SU-DHL-6 (cell line): ENCODE measurements around the gene ATP5F1D.

Source experiments
- H2AFZ ChIP-seq: fragments of 200-600 bp; sonication (generic); 2 replicates; pipeline ENCODE4 v1.6.1; 2014; ENCODE audit warnings: low read depth, mild to moderate bottlenecking, moderate library complexity, mixed read lengths, antibody characterized with exemption, low read length; ENCODE audit not compliant: severe bottlenecking
- H3F3A ChIP-seq: fragments of 200-600 bp; shearing (Covaris generic); 2 replicates; pipeline ENCODE4 v1.6.0; 2016; ENCODE audit warnings: antibody characterized with exemption, mild to moderate bottlenecking; ENCODE audit not compliant: insufficient read depth
- H3K27ac ChIP-seq: fragments of 200-600 bp; sonication (generic); 2 replicates; pipeline ENCODE4 v1.5.1; 2016; ENCODE audit warnings: low read depth, mild to moderate bottlenecking, low read length, moderate library complexity, mixed read lengths
- H3K27me3 ChIP-seq: fragments of 200-600 bp; sonication (generic), shearing (Covaris generic); 2 replicates; pipeline ENCODE4 v1.6.0; 2014; ENCODE audit warnings: mild to moderate bottlenecking, low read length
- H3K36me3 ChIP-seq: fragments of 200-600 bp; sonication (generic); 2 replicates; pipeline ENCODE4 v1.6.1; 2014; ENCODE audit warnings: mild to moderate bottlenecking, low read length, mixed read lengths
- H3K4me2 ChIP-seq: fragments of 300-600, 200-600 bp; shearing (Covaris generic), sonication (generic); 2 replicates; pipeline ENCODE4 v1.6.0; 2014; ENCODE audit warnings: low read length, low read depth, mild to moderate bottlenecking; ENCODE audit not compliant: poor library complexity, severe bottlenecking
- H3K4me3 ChIP-seq: fragments of 200-600 bp; sonication (generic); 2 replicates; pipeline ENCODE4 v1.5.1; 2014; ENCODE audit warnings: antibody characterized with exemption, low read length, mild to moderate bottlenecking, mixed read lengths; ENCODE audit not compliant: insufficient read depth, poor library complexity, severe bottlenecking
- H3K79me2 ChIP-seq: fragments of 200-600 bp; sonication (generic); 2 replicates; pipeline ENCODE4 v1.6.1; 2014; ENCODE audit warnings: mild to moderate bottlenecking, low read length, moderate library complexity; ENCODE audit not compliant: insufficient read depth
- H3K9ac ChIP-seq: fragments of 200-600 bp; sonication (generic); 2 replicates; pipeline ENCODE4 v1.7.0; 2014; ENCODE audit warnings: mild to moderate bottlenecking, low read length
- H3K9me2 ChIP-seq: fragments of 200-600 bp; sonication (generic); replicated peaks from 2 replicates; pipeline ENCODE4 v1.6.1; 2014; ENCODE audit warnings: low read length; ENCODE audit not compliant: insufficient read depth
- H3K9me3 ChIP-seq: fragments of 200-600 bp; sonication (generic); 2 replicates; pipeline ENCODE4 v1.6.1; 2014; ENCODE audit warnings: low read length, mixed read lengths; ENCODE audit not compliant: insufficient read depth
- H4K20me1 ChIP-seq: fragments of 200-600 bp; sonication (generic); 2 replicates; pipeline ENCODE4 v1.6.1; 2014; ENCODE audit warnings: low read depth, mild to moderate bottlenecking, antibody characterized with exemption, low read length, moderate library complexity, mixed read lengths
- CTCF ChIP-seq: fragments of 200-600 bp; sonication (generic); IDR thresholded peaks from one replicate; pipeline ENCODE4 v1.5.1; 2017; ENCODE audit warnings: antibody characterized with exemption, mild to moderate bottlenecking, low read length, moderate library complexity; ENCODE audit not compliant: insufficient read depth, poor library complexity, severe bottlenecking
- EZH2phosphoT487 ChIP-seq: fragments of 200-600 bp; sonication (generic), shearing (Covaris generic); conservative IDR thresholded peaks from 2 replicates; pipeline ENCODE4 v1.6.1; 2018; ENCODE audit warnings: mild to moderate bottlenecking, antibody characterized with exemption, low read length, moderate library complexity, mixed read lengths

Gene ATP5F1D

GRCh38 chr19:1266916-1267476 lies 25.4 kb downstream of the ATP5F1D start:
- Histone ChIP-seq H3K36me3 (no peaks in the 10 kb centered on the region; the same call in 1 of the 2 replicates), H3K79me2 (peaks cover 21% of the 10 kb centered on the region), H3K4me2 (peak overlapping the region; percentile 62), H3K4me3 (peak overlapping the region; percentile 41), H3K9me2 (no peaks in the 10 kb centered on the region), H4K20me1 (no peaks in the 10 kb centered on the region; the same call in 1 of the 2 replicates), H3K27me3 (no peaks in the 10 kb centered on the region), H3K9me3 (no peaks in the 10 kb centered on the region), H3K27ac (peak overlapping the region; percentile 86), H3F3A (peaks cover 60% of the 10 kb centered on the region), H2AFZ (no peak overlapping the region), H3K9ac (peak overlapping the region; percentile 46; the same call in 1 of the 2 replicates)
- TF ChIP-seq EZH2phosphoT487 (no peak), CTCF (peak; percentile 96)

GRCh38 chr19:1267477-1268225 lies 26.1 kb downstream of the ATP5F1D start:
- H3K27ac ChIP-seq = no peak overlapping the region
- no peak for TF ChIP-seq EZH2phosphoT487
- no peak for TF ChIP-seq CTCF
- peaks cover 4% of the 10 kb centered on the region for H3K36me3 ChIP-seq
- H3F3A ChIP-seq = peaks cover 62% of the 10 kb centered on the region
- H3K9ac ChIP-seq = peak overlapping the region; percentile 46; the same call in 1 of the 2 replicates
- no peaks in the 10 kb centered on the region for H3K9me2 ChIP-seq
- no peak overlapping the region for H2AFZ ChIP-seq
- no peak overlapping the region for H3K4me3 ChIP-seq
- no peaks in the 10 kb centered on the region; the same call in 1 of the 2 replicates for H4K20me1 ChIP-seq
- no peaks in the 10 kb centered on the region for H3K9me3 ChIP-seq
- peaks cover 21% of the 10 kb centered on the region for H3K79me2 ChIP-seq
- H3K27me3 ChIP-seq = no peaks in the 10 kb centered on the region
- peak overlapping the region; percentile 62 for H3K4me2 ChIP-seq

GRCh38 chr19:1268226-1269064 lies 26.9 kb downstream of the ATP5F1D start:
- H3K4me3 ChIP-seq = no peak overlapping the region
- no peak overlapping the region for H3K9ac ChIP-seq
- no peaks in the 10 kb centered on the region for H3K9me3 ChIP-seq
- TF ChIP-seq CTCF = no peak
- TF ChIP-seq EZH2phosphoT487 = no peak
- H4K20me1 ChIP-seq = no peaks in the 10 kb centered on the region; the same call in 1 of the 2 replicates
- H3K4me2 ChIP-seq = peak overlapping the region; percentile 41
- H3K36me3 ChIP-seq = peaks cover 6% of the 10 kb centered on the region
- H3K27me3 ChIP-seq = no peaks in the 10 kb centered on the region
- peaks cover 62% of the 10 kb centered on the region for H3F3A ChIP-seq
- H2AFZ ChIP-seq = no peak overlapping the region
- H3K79me2 ChIP-seq = peaks cover 21% of the 10 kb centered on the region
- H3K9me2 ChIP-seq = no peaks in the 10 kb centered on the region
- no peak overlapping the region for H3K27ac ChIP-seq
